HG03175 (cell line): Measurements from ENCODE around the gene ABCA10.
"Not testable (repeated sequence)": the region's sequence is repeated elsewhere in the genome, so short reads cannot be mapped to it uniquely, and the experiment has no call there.

Source experiments
- ATAC-seq: cut with Tn5 transposase; IDR thresholded peaks from one replicate; pipeline ENCODE4 v1.9.1; 2021; ENCODE audit warnings: mild to moderate bottlenecking, moderate library complexity; ENCODE audit not compliant: unreplicated experiment

Gene ABCA10, protein sequence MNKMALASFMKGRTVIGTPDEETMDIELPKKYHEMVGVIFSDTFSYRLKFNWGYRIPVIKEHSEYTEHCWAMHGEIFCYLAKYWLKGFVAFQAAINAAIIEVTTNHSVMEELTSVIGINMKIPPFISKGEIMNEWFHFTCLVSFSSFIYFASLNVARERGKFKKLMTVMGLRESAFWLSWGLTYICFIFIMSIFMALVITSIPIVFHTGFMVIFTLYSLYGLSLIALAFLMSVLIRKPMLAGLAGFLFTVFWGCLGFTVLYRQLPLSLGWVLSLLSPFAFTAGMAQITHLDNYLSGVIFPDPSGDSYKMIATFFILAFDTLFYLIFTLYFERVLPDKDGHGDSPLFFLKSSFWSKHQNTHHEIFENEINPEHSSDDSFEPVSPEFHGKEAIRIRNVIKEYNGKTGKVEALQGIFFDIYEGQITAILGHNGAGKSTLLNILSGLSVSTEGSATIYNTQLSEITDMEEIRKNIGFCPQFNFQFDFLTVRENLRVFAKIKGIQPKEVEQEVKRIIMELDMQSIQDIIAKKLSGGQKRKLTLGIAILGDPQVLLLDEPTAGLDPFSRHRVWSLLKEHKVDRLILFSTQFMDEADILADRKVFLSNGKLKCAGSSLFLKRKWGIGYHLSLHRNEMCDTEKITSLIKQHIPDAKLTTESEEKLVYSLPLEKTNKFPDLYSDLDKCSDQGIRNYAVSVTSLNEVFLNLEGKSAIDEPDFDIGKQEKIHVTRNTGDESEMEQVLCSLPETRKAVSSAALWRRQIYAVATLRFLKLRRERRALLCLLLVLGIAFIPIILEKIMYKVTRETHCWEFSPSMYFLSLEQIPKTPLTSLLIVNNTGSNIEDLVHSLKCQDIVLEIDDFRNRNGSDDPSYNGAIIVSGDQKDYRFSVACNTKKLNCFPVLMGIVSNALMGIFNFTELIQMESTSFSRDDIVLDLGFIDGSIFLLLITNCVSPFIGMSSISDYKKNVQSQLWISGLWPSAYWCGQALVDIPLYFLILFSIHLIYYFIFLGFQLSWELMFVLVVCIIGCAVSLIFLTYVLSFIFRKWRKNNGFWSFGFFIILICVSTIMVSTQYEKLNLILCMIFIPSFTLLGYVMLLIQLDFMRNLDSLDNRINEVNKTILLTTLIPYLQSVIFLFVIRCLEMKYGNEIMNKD (N-terminal part only)

DNA sequence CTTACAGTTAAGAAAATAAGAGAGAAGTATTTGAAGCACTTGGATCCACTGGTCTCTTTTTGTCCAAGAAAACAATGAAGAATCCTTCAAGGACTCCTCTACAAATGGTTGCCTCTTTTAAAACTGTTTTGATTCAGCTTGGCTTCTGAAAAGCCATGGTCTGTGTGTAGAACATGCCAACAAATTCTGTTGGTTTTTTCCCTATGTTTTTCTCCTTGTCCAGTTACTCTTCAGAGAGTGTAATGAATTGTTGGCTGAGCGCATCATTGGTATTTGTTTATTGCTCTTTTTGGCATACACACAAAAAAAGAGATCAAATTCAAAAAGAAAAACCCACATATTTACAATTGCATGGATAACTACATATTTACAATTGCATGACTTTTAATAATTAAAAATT lies at the start of gene ABCA10:
TSS of gene ABCA10 (minus strand) at position 249 of the 400 bp plus-strand sequence. CDS start 3,466 bp downstream, outside the sequence.
- no peak for ATAC-seq

DNA sequence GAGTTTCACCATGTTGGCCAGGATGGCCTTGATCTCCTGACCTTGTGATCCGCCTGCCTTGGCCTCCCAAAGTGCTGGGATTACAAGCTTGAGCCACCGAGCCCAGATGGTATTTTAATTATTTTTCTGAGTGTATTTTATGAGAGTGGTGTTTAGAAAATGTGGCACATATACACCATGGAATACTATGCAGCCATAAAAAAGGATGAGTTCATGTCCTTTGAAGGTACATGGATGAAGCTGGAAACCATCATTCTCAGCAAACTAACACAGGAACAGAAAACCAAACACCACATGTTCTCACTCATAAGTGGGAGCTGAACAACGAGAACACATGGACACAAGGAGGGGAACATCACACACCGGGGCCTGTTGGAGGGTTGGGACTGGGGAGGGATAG lies 47.7 kb upstream of the ABCA10 start:
- not testable (repeated sequence) for ATAC-seq

GRCh38 chr17:69275751-69276150 lies 47.1 kb upstream of the ABCA10 start:
- no peak for ATAC-seq

- ATAC-seq, result no peak
Observed at GRCh38 chr17:69271023-69271422, 42.4 kb upstream of the ABCA10 start.

DNA sequence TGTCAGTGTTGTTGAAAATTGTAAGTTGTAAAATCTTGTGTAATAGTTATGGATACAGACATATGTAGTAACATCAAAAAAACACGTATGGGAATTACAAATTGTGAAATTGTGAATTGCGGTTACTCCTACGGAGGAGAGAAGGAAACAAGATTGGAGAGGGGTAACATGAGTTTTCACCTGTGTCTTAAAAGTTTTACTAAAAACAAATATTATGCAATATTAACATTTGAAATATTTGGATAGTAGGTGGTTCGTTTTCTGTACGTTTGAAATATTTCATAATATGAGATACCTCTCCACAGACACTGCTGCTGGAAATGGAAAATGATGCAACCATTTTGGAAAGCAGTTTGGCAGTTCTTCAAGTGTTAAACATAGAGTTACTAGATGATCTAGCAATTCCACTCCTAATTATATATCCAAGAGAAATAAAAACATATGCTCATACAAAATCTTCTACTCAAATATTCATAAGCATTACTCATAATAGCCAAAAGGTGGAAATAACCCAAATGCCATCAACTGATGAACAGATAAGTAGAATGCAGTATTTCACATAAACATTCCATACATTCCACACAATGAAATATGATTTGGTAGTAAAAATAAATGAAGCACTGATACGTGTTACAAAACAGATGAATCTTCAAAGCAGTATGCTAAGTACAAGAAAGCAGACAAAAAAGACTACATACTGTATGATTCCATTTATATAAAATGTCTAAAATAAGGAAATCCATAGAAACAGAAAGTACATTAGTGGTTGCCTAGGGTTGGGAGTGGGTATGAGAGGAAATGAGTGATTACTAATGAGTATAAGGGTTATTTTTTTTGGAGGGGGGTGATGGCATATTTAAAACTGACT lies 40.7 kb upstream of the ABCA10 start:
- ATAC-seq, result no peak

DNA sequence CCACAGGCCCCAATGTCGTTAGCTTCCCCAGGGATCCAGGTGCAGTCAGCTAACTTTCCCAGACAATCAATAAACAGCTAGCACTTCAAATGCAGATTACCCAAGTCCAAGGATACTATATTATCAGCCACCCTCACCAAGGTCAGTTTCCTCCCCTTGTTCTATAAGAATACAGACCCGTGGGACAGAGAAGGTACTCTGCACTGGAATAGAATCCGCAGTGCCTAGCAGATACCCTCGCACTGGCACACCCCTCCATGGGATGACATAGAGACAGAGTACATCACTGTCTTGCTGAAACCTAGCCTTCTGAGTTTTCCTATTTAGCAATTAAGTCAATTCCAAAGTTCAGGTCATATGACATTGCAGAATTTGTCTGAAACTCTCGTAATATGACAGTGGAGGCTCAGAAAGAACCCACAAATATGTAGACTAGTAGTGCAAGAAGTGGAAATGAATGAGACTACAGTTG lies 40.0 kb upstream of the ABCA10 start:
- no peak for ATAC-seq

GRCh38 chr17:69267219-69267618 lies 38.6 kb upstream of the ABCA10 start:
- ATAC-seq, result no peak

DNA sequence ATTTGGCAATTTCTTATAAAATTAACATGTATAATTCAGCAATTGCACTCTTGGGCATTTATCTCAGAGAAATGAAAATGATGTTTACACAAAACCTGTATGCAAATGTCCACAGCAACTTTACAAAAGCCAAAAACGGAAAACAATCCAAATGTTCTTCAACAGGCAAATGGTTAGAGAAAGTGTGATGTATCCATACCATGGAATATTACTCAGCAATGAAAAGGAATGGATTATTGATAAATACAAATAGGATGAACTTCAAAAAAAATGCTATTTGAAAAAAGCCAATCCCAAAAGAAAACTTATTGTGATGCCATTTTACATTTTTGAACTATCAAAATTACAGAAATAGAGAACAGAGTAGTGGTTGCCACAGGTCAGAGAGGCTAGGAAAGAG lies 37.2 kb upstream of the ABCA10 start:
- no peak for ATAC-seq

DNA sequence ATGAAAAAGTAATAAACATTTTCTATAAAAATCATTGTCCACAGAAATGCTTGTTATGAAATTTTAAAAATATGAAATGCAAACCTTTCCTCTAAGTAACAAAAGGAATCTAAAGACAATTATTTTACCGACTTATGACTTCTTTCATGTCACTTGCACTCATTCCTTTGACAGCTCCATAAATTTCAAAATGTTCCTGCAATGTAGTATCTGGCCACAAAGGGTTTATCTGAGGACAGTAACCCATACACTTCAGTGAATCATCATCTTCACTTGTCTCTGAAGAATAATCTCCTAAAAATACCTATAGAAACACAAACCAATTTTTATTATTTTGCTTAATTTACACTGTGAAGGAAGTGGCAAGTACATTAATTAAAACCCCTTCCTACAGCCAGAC lies 25.6 kb upstream of the ABCA10 start:
- no peak for ATAC-seq

DNA sequence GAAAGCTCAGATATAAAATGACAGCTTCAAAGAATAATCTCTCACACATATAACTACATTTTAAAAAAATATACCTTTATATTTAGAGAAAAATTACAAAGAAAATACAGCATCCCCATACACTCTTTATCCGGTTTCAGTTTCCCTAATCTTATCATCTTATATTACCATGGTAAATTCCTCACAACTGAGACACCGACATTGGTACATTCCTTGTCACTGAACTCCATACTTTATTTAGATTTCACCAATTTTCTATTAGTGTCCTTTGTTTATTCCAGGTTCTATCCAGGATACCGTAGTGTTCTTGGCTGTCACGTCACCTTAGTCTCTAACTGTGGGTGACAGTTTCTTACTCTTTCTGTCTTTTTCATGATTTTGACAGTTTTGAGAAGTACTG lies 22.0 kb upstream of the ABCA10 start:
- no peak for ATAC-seq

GRCh38 chr17:69246726-69247375 lies 18.2 kb upstream of the ABCA10 start:
- ATAC-seq, result peak; percentile 61

DNA sequence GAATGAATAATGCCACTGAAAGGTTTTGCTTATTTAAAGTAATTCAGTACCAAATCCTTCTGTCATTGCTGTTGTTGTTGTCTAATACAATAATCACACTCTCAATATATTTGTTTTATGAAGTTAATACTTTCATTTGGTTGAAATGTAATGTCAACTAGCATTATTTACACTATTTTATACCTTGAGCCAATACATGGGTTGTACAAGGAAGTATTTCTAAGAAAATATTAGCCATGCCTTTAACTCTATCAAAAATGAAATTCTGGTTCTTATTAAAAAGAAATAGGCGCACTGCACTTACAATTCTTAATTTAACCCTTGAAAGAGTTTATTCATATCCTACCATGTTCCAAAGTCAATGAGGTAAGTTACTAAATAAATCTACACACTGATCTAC lies 17.6 kb upstream of the ABCA10 start:
- no peak for ATAC-seq

GRCh38 chr17:69245617-69246016 lies 17.0 kb upstream of the ABCA10 start:
- ATAC-seq, result no peak

DNA sequence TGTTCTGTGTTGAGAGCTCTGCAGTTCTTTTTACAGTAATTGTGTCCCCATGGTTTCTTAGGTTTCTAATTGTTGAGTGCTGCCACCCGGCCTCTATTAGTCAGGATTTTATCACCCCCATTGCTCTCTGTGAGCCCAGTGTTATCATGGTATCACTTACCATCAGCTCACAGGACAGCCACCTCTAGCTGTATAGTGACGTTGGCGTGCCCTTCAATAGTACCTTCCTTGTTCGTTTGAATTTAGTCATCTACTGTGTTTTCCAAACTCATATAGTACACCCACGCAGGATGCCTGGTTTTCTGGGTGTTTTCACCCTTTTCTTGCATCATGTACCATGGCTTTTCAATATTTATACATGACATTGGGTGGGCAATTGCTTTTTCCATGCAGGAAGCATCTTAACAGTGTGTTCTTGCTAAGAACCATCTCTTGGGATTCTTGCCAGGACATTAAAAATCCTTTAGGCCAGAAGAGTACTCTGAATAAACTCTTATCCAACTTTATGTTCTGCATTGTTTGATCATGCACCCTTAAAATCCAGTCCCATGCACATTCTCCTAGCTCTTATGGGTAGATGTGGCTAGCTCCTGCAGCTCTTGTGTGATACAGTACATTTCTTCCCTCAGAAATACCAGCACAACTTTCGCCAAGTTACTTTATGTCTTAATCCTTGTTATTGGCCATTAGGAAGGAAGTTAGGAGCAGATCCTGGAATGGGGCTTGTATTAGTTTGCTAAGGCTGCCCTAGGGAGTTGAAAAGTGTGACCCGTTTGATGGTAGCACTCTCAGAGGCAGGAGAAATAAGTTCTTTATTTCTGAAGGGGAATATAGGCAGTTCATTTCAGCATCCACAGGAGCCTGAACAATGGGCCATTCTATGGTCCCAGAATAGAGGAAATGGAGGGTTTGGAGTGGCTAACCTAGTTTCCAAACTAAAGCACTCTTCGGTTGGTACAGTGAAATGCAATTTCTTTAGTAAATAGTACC lies 11.3 kb upstream of the ABCA10 start:
- no peak for ATAC-seq

DNA sequence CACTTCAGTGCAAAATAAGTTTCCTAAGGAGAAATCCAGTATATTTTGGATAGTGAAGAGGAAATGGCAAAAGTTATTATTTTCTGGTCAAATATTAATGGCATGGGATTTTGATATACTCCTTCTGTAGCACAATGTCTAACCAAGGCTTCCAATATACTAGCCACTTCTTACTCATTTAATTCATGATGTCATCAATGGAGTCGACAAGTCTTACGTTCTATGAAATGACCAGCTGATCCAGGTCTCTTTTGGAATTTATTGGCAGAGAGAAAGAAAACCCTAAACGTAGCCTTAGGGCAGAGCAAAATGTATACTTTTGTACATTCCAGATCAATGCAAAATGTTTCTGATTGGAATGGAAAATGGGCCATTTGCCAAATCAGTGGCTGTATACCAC lies 8.3 kb upstream of the ABCA10 start:
- ATAC-seq, result no peak

DNA sequence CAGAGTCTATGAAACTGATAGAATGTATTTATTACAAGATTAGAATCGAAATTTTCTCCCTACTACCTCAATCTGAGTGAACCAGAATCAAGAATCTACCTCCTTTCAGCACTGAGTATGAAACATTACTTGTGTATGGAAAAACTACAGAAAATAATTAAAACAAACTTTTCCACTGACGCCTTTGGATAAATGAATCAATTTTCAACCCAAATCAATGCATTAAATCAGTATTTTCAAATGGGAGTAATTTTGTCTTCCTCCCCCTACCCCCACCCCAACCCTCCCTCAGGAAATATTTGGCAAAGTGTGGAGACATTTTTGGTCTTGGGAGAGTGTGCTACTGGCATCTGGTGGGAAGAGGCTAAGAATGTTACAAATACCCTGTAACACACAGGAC lies 7.8 kb upstream of the ABCA10 start:
- ATAC-seq, result no peak

- peak; percentile 97 for ATAC-seq
Observed at GRCh38 chr17:69235338-69236058, 6.9 kb upstream of the ABCA10 start.

GRCh38 chr17:69232650-69233049 lies 4.0 kb upstream of the ABCA10 start:
- ATAC-seq, result no peak
